Purkinje cell (primary cell): ENCODE data around the gene MR1. TPM values are rescaled to one million over a fixed set of nuclear protein-coding genes. Genes with fewer than 3 reads are reported as not detected.

Experiments
- polyA plus RNA-seq: library from polyadenylated mRNA; unstranded; fragments of >200 nt; fragmentation: Nextera tagmentation; gene quantifications from 2 replicates; pipeline ENCODE4 v1.2.1, GENCODE V29; 2014

MR1 gene
- polyA plus RNA-seq: 0.53 and 3.0 TPM in 2 replicates

GRCh38 chr1:181033799-181034451, at the start of gene MR1:
Gene MR1 (plus strand): TSS chr1:181033983. CDS start chr1:181034008, 25 bp downstream.

GRCh38 chr1:181088079-181089016, 54.6 kb downstream of the MR1 start, which contains the start of gene IER5:
Gene IER5 (plus strand): TSS chr1:181088700. CDS start chr1:181088903, 203 bp downstream.

Other genes with a start within 250 kb of the MR1 start
- 0.07 TPM in 1 of 2 replicates, not detected in the other for gene KIAA1614, start 121.1 kb upstream of the MR1 start, polyA plus RNA-seq
- 7.5 and 10.8 TPM in 2 replicates for gene STX6, start 11.1 kb upstream of the MR1 start, polyA plus RNA-seq
- 1.1 and 2.0 TPM in 2 replicates for gene IER5, start 54.7 kb downstream of the MR1 start, polyA plus RNA-seq